DMS114 treated with DMSO at 0.1 percent for 48 hours (cell line): ENCODE results near the gene LRRC40.
A peak's percentile ranks its signal among the peaks of the same experiment; 100 is the strongest.
"Not testable (repeated sequence)": the region's sequence is repeated elsewhere in the genome, so short reads cannot be mapped to it uniquely, and the experiment has no call there.

Experiments used
- DNase-seq: peaks from one replicate; lab custom pipeline; 2025; ENCODE audit not compliant: unreplicated experiment; lab: John Stamatoyannopoulos, UW

Gene LRRC40

DNA sequence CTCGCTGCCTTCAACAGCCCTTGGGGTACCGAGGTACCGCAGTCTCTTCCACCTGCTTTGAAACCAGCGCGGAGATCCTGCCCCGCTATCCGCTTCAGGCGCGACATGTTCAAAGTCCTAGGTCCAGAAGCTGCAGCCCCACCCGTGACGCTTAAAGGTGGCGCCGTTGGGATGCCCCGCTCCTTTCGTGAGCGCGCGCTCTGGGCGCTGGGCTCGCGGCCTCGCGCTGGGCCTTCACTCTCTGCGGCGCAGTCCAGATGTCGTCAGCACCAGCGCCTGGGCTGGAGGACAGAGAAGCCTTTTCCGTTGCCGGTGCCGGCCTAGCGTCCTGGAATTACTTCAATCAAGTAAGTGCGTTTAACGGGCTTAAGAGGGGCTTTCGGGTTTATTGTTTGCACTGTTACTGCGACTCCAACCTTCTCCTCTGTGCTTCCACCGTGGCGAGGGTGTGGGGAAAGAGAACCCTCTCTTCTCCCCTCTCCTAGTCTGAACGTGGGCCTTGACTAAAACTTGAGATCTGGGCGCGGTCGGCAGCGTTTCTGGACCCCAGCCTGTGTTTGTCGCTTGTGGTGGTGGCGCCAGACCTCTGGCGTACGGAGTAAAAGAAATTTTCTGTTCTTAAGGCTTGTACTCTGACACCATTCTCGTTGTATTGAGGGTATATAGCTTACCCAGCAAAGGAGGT is at the start of gene LRRC40:
Gene LRRC40, minus strand, starts transcription at position 146 of the 685 bp plus-strand sequence. Its CDS starts 39 bp downstream, at position 107.
- DNase-seq: peak; percentile 91

GRCh38 chr1:70248729-70249128 is 43.4 kb upstream of the LRRC40 start:
- no peak for DNase-seq

GRCh38 chr1:70247768-70248167 is 42.4 kb upstream of the LRRC40 start:
- DNase-seq: no peak

- no peak for DNase-seq
These were observed 41.7 kb upstream of the LRRC40 start for GRCh38 chr1:70247122-70247521.

GRCh38 chr1:70239940-70240339 is 34.6 kb upstream of the LRRC40 start:
- DNase-seq: no peak

GRCh38 chr1:70234733-70235132 is 29.4 kb upstream of the LRRC40 start:
- DNase-seq: no peak

DNA sequence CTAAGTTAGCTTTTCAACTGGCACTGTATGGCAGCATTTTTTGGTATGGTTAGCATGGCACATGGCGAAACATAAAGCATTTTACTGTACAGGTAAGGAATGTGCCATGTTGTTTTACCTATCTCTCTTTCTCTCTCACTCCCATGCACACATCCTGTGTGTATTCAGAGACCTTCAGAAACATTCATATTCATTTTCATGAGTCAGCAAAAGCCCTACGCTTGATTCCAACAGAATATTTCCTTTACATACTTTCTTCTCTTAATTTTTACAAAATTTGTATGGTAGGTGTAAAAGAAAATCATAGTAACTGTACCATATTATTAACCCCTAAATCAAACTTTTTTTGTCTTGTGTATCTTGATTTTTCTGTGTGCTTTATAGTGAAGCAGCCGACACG is 26.1 kb upstream of the LRRC40 start:
- no peak for DNase-seq

DNA sequence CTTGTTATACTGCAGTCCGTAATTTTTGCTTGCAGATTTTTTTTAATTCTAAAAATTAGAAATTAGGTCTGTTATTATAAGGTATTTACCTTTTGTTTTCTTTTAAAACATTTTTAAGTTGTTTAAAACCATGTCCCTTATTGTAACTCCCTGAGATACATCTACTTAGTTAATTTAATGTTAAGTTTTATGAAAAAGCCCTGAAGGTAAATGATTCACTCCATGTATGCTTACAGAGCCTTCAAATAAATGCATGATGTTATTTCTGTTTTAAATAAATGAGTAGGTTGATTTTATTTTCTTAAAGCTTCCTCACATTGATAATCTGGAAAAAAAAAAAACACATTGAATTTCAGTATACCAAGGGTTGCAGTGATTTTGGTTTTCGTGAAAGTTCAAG is 23.3 kb upstream of the LRRC40 start:
- no peak for DNase-seq

GRCh38 chr1:70227439-70227838 is 22.1 kb upstream of the LRRC40 start:
- DNase-seq: no peak

GRCh38 chr1:70224954-70225353 is 19.6 kb upstream of the LRRC40 start:
- no peak for DNase-seq

DNA sequence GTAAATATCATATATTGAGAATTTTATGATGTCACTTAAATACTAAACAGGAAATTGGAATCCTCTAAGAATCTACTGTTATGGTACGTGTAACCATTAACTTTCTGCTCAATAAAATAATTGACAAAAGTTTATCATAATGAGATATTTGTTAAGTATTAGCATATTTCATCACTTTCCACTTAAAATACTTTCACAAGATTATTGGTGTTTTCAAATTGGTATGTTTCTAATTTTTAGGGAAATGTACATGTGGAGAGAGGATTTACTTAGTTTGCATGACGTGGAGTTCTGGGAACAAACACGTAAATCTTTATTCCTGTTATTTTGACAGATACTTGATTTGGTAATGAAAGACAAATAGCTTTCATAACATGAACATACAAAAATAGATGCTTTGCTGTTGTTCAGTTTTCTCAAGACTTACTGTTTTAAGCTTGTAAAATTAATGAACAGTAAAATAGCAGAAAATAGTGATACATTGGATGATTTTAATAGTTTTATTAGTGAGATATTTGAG is 17.4 kb upstream of the LRRC40 start:
- no peak for DNase-seq

- peak; percentile 93 for DNase-seq
These were observed 16.1 kb upstream of the LRRC40 start, which contains the start of gene SRSF11 for GRCh38 chr1:70221238-70222121. SRSF11 (plus strand) TSS chr1:70221380; CDS start chr1:70221637, 257 bp downstream.

GRCh38 chr1:70220517-70221237 is 15.3 kb upstream of the LRRC40 start:
- no peak for DNase-seq

- no peak for DNase-seq
These were observed 14.6 kb upstream of the LRRC40 start for GRCh38 chr1:70220015-70220414.

- no peak for DNase-seq
These were observed 6.2 kb upstream of the LRRC40 start for GRCh38 chr1:70211541-70211940.

DNA sequence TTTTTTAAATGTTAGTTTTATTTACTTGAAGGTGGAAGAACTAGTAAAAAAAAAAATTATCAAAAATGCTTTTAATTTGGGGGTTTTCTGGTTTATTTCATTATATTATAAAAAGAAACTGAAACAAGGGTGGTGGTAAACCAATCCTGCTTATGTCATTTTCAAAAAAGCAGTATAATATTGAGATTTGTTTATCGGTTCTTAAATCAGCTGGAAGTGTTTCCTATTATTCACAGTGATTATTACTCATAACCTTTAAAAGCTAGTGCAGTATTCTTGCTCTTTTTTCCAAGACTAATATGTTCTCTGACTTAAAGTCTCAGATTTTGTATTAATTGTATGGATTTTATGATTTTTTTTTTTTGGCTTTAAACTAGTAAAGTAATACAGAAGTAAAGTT is 5.4 kb upstream of the LRRC40 start:
- DNase-seq: no peak

GRCh38 chr1:70208292-70208691 is 2.9 kb upstream of the LRRC40 start:
- no peak for DNase-seq

- DNase-seq: no peak
These were observed 2.1 kb upstream of the LRRC40 start for GRCh38 chr1:70207492-70207891.

- not testable (repeated sequence) for DNase-seq
These were observed 1.5 kb upstream of the LRRC40 start for GRCh38 chr1:70206833-70207232.

- no peak for DNase-seq
These were observed 327 bp downstream of the LRRC40 start for GRCh38 chr1:70205071-70205433.

- no peak for DNase-seq
These were observed 779 bp downstream of the LRRC40 start for GRCh38 chr1:70204600-70204999.
